IPS-NIHi7 (cell line): ENCODE results near the gene PFKL.
"Not testable (repeated sequence)": the region's sequence is repeated elsewhere in the genome, so short reads cannot be mapped to it uniquely, and the experiment has no call there.

Experiments used
- DNase-seq: peaks from one replicate; pipeline ENCODE4 v3.0.0; 2012; ENCODE audit warnings: mixed read lengths; ENCODE audit errors: extremely low spot score

Gene PFKL

DNA sequence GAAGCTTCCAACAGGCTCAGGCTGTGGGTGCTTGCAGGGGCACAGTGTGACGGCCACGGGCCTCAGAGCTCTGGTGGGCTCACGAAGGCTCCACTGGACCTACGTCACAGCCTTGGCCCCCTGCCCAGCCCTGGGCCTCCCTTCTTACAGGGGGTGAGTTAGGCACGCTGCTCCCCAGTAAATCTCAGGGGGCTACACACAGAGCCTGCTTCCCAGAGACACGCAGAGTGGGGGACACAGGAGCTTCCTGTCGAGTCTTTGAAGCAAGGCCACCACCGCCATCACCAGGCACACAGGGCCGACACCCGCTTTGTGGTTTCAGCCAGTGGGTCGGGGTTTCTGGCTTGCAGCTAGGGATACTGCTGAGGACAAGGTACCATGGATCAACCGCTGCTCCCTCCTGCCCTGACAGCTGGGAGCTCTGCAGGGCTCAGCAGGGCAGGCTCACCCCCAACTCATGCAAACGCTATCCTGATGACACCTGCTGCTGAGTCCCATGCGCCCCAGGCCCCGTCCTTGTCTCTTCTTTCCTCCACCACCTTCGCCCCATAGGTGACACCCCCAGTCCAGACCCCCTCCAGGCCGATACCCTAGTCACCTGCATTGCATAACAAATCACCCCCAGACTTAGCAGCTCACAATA, 44.8 kb downstream of the PFKL start:
- DNase-seq: no peak

DNA sequence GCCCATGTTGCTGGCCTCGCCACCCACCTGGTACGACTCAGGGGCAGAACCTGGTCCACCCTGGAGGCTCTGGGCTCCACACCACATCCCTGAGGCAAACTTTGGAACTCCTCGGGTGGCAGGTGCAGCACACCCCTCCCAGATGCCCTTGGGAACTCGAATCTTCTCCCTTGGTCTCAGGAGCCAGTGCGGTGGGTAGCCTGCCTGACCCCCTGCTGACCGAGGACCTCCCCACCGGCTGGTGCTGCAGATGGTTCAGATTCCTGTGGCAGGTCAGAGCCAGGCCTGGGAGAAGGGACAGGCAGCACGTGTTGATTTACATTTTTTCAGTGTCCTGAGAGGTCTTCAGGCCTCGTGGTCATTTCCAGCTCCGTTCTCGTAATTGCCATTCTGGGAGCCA, 45.6 kb downstream of the PFKL start:
- no peak for DNase-seq

DNA sequence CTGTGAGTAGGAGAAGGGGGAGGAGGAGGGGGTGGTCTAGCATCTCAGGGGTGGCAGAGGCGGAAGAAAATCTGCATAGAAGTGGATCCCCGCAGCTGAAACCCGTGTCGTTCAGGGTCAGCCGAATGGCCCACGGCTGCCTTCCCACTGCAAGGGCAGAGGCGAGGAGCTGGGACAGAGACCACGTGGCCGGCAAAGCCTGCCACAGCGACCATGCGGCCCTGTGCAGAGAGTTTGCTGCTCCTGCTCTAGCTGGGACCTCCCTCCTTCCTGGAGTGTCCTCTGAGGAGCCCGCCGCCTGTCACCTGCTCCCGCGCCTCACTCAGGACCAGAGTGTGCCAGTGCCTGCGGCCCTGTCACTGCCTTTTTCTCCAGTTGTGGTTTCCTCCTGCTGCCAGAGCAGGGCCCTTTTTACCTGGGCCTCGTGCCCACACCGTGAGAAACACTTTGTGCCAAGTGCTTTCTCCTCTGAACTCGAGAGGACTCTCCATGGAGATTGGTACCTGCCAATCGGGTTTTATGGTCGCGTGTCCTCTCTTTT, 48.1 kb downstream of the PFKL start:
- DNase-seq: no peak

DNA sequence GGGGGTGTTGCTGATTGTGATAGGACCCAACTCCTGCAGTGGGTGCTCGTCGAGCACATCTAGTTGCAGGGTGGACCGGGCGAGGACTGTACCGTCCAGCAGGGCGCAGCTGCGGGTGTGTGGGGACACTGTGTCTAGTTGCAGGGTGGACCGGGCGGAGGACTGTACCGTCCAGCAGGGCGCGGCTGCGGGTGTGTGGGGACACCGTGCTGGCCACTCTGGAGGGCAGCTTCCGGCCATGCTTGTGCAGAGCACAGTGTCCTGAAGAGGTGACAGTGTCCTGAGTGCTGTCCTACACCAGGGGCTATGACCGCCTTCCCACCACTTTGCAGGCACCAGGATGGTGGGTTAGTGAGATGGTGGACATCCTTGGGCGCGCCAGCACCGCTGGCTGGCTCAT, 49.0 kb downstream of the PFKL start:
- DNase-seq: no peak

DNA sequence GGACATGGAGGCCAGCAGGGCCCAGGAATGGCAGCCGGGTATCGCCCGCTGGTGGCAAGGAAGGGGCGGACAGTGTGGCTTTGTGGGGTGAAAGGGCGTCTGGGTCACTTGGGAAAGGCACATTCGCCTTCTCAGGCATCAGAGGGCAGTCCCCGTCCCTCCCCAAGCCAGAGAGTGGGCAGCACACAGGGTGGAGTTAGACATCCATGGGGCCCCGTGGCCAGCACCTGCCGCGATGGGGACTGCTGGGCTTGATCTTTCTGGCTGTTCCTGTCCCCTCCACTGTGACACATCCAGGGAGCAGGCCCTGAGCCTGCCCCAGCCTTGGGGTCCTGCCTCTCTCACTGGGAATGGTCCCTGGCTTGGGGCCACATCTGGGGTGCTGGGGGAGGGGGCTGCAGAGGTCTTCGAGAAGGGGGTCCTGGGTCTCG, 49.6 kb downstream of the PFKL start:
- no peak for DNase-seq

DNA sequence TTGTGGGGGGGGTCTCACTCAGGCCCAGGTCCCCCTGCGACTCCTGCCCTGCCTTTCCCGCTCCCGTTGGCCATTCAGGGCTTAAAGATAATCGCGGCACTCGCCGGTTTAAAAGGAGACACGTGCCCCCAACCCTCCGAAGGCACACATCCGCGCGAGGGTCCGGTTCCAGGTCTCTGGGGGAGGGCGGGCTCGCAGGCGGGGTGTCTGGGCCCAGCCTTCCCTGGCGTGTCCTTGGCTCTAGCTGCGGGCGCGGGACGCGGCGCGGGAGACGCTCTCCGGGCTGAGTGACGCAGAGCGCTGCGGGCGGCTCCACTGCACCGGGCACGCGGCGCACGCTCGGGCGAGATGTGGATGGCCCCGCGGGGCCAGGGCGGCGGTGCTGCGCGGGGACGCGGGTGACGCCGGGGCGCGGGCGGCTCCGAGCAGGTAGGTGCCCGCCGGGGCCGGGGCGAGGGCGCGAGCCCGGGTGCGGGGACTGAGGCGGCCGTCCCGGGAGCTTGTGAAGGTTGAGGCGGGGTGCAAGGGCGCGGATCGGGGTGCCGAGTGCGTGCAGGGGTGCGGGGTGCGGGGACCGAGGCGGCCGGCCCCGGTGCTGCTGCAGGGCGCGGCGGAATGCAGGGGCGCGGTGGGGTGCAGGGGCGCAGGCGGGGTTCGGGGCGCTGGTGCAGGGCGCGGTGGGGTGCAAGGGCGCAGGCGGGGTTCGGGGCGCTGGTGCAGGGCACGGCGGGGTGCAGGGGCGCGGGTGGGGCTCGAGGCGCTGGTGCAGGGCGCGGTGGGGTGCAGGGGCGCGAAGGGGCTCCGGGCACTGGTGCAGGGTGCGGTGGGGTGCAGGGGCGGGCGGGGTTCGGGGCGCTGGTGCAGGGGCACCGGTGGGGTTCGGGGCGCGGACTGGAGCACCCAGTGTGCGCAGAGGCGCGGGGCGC, 50.3 kb downstream of the PFKL start:
- DNase-seq: no peak

DNA sequence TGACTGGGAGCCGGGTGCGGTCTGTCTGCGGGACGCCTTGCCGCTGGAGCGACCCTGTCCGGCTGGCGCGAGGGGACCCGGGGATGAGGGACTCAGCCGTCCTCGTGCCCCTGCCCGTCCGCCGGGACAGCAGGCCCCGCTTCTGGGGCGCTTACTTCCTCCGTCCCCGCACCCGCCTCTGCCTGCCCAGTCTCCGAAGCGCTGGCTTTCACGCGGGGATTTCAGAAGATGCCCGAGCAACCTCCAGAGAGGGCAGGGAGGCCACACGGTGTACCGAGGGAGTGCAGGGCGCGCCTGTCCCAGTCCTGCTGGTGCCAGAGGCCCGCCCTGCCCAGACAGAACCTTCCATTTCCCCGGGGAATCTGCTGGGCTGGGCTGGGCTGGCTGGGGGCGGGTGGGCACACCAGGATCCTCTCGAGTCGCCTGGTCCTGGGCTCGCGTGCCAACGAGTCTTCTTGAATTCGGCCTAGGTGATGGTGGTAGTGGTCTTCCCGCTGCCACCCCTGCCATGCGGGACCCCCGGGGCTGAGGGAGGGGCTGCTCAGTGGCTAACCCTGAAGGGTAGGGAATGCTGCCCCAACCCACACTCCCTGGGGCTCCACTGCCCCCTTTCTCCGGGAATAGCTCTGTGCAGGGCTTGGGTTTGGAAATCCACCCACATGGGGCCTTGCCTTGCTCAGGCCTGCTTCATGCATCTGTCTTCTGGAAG, 51.1 kb downstream of the PFKL start:
- no peak for DNase-seq

DNA sequence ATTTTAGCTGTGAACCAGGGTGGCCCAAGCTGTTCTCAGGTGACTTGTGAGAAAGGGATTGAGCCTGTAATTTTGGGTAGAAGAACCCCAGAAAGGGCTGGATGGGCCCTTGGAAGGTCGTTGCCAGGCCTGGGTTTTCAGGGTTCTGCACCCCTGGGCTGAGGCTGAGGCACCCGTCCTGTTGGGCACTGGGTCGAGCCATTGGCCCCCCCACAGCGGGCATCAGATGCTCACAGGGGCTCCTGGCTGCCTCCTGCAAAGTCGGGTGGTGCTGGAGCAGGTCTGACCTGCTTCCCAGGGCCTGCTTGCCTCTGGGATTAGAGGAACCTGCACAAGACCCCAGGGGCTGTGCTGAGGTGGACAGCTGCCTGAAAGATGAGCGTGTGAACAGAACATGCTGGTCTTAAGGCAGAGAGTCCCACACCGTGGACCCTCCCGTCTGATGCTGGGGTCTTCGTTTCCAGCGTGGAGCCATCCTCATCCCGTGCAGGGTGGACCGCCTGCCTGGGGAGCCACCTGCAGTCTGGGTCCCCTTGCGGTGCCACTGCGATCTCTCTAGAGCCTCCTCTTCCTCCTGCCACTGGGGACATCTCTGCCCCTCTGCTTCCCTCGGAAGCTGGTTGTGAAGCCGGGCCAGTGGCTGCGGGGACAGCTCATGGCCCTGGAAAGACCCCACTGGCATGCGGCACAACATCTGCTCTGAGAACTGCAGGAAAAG, 51.8 kb downstream of the PFKL start:
- DNase-seq: no peak

DNA sequence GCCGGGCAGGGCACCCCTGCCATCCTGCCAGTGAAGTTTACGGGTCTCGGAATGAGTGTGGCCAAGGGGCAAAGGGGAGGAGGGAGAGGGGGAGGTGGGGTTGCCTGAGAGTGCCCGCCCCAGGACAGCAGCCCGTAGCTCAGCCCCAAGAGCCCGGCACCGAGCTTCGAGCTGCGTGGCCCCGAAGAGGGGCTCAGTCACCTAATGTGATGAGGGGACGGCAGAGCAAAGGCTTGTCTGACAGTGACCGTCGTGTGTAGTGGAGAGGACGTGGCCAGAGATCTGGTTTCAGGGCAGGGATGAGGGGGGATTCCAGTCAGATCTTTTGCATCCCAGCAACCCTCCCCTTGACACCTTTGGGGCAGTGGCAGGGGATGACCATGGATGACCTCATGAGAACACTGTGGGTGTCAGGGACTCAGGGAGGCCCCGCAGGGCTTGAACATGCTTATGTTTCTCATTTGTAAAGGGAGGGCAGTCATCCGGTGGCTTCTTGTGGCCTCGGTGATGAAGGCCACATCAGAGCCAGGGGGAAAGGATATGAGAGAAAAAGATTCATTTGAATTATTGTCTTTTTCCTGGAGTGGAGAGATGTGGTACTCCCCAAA, 52.5 kb downstream of the PFKL start:
- no peak for DNase-seq

DNA sequence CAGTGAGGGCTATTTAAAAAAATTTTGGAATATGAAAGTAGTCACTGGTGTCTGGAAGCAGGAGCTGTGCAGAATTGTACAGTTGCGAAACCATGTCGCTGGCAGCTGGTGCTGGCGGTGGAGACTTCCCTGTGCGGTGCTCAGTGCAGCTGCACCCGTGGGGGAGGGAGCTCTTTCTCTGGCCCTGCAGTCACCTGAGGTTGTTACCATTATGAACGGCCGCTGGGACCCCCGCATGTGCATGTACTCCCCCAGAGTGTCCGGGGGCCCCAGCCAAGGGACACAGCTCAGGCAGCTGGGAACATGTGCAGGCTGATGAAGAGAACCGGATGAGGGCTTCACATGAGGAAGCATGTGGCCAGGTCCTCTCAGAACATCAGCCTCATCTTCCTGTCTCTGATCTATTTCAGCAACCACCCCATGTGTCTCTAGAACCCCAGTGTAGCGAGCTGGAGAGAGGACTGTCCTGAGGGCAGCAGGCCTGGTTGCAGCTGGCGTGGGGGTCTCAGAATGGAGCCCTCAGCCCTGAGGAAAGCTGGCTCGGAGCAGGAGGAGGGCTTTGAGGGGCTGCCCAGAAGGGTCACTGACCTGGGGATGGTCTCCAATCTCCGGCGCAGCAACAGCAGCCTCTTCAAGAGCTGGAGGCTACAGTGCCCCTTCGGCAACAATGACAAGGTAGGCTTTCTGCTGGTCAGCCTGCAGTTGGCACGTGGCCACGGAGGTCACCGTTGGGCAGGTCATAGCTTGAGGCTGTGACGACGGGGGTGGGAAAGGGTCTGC, 53.5 kb downstream of the PFKL start, which contains the start of gene TRPM2:
Gene TRPM2, plus strand, starts transcription at position 431 of the 780 bp plus-strand sequence. Its CDS starts 80 bp downstream, at position 511.
- no peak for DNase-seq

DNA sequence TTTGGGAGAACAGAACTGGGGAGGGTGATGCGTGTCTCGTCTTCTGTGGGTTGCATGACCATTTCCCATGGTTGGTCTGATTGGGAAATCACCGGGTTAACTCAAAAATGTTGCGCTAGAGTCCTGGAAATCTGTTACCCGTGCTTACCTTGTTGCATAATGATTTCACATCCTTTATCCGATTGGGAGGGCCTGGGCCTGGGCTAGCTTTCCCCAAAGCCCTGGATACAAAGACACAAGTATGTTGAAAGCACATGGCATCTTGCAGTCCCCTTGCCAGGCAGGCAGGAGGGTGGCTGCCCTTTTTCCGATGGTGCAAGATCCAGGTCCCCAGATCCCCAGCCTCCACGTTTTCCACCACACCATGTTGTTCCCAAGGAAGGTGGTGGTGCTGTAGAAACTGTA, 54.1 kb downstream of the PFKL start:
- DNase-seq: no peak

DNA sequence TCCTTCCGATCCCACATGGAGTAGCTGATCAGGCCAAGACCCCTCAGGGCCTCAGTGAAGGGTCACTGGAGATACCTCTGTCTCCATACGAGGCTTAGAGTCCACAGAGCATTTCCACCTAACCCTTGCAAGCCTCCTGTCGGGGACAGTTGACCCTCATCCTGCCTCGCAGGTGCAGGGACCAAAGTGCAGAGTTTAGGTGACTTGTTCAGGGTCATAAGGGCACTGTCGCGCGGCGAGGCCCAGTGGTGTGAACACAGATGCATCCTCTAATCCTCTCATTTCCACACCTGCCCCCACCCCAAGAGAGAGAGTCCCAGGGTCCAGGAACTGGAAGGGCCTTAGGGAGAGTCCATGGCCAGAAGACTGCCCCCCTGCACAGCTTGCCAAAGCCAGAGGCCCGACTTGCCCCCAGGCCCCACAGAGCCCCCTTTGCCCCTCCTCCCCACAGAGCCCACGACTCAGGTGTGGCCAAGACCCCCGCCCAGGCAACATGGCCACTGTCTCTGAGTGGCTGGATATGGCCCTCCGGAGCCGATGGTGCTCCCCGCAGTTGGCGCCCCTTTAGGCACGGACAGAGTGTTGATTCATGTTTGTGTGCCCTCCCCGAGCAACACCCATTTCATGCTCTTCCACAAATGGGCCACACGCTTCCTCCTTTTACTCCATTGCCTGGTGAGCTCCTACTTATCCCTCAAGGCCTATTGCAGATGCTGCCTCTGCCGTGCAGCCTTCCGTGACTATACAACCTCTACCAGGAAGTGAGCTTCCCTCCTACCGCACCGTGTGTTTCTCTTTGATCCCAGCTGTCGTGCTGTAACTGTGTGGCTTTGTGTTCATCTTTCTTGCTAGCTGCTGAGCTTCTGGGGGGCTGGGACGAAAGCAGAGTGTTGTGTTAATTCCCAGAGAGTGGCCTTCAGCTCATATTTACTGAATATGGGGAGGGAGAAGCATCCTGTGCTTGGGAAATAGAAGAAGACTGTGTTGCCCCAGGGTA, 55.2 kb downstream of the PFKL start:
- no peak for DNase-seq

DNA sequence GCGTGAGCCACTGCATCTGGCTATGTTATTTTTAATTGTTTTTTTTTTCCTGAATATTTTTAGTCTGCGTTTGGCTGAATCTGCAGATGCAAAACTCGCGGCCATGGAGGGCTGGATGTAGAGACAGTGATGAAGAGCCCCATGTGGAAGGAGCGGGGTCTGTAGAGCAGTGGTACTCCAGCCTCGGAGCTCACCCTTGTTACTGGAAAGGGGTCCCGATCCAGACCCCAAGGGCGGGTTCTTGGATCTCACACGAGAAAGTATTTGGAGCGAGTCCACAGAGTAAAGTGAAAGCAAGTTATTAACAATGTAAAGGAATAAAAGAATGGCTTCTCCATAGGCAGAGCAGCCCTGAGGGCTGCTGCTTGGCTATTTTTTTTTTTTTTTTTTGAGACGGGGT, 56.3 kb downstream of the PFKL start:
- no peak for DNase-seq

DNA sequence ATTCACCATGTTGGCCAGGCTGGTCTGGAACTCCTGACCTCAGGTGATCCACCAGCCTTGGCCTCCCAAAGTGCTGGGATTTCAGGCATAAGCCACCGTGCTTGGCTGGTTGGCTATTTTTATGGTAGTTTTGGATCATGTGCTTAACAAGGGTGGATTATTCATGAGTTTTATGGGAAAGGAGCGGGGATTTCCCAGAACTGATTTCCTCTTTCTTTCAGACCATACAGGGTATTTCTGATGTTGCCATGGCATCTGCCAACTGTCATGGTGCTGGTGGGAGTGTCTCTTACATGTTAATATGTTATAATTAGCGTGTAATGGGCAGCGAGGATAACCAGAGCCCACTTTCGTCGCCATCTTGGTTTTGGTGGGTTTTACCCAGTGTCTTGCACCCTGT, 56.8 kb downstream of the PFKL start:
- no peak for DNase-seq

DNA sequence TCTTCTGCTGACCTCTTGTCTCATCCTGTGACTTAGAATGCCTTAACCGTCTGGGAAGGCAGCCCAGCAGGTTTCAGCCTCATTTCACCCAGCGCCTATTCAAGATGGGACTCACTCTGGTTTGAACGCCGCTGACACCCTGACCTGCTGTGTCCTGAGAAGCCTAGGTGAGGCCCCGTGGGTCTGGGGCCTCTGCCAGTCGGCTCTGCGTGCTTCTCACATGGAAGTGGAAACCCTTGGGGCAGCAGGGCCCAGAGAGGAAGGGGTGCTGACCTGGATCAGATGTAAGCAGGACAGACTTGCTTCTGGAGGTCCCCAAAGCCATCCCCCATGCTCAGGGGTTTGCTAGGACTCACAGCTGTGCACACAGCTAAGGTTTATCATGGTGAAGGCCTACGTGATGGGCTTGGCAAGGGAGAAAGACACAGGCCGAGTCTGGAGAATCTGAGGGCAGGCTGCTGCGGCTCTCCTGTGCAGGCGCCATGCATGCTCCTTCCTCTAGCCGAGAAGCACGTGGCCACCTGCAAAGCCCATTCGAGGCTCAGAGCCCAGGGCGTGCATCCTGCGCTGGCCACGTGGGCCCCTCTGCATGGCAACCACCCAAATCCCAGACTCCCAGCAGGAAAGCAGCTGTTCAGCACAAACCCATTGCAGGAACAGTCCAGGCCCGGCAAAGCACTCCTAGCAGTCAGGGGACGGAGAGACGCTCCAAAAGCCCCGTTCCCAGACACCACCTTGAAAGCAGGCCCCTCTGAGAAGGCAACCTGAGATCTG, 57.4 kb downstream of the PFKL start:
- DNase-seq: no peak

DNA sequence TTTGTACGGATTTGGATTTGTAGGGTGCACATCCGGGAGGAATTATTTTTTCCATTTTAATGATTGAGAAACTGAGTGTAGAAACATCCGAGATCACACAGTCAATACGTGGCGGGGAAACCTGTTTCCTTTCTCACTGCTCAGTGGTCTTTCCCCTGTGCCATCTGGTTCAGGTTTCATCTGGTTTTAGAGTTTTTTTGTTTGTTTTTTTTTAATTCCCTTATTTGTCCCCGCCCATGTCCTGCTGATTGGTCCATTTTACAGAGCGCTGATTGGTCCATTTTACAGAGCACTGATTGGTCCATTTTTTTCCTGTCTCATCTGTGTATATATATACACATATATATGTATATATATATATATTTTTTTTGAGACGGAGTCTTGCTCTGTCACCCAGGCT, 59.5 kb downstream of the PFKL start:
- no peak for DNase-seq

DNA sequence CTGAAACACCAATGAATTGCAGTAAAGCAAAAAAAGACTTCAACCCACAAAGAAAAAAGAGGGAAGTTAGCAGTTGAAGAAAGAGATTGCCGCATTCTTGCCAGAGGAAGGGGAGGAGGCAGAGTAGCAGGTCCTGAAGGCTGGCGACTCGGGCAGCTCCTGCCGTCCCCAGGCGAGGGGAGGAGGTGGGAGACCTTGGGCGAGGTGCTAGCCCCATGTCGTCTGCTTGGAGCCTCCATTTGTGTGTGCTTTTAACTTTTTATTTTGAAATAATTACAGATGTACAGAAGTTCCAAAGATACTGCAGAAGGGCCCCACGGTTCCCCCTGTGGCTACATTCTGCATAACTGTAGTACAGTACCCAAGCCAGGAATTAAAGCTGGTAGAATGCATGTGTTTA, 60.3 kb downstream of the PFKL start:
- peak; percentile 13 for DNase-seq

DNA sequence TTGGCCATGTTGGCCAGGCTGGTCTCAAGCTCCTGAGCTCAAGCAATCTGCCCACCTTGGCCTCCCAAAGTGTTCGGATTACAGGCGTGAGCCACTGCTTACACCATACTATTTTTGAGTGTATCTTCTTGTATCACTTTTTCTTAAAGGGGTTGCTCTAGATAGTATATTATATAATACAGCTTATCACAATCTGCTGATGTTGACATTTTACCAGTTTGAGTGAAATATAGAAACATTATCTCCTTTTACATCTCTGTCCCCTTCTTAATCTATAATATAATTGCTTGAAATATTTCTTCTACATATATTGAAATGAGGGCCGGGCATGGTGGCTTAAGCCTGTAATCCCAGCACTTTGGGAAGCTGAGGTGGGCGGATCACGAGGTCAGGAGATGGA, 62.0 kb downstream of the PFKL start:
- not testable (repeated sequence) for DNase-seq
